A673 (cell line): ENCODE results near the gene XRCC6. TPM values are rescaled to one million over a fixed set of nuclear protein-coding genes. Genes with fewer than 3 reads are reported as not detected.
"Not testable (repeated sequence)": the region's sequence is repeated elsewhere in the genome, so short reads cannot be mapped to it uniquely, and the experiment has no call there.

Experiments used
- BruUV-seq: library from RNA; stranded (reverse); fragments of 400-500 nt; replicated peaks from 2 replicates; lab custom pipeline; 2021; lab: Mats Ljungman, UMichigan
- CTCF ChIA-PET: fragments of 300-600 bp; sonication (Branson Sonifier 250); formaldehyde crosslinking; loops from one replicate; lab custom pipeline; 2022; ENCODE audit warnings: antibody characterized with exemption; lab: Charles Lee
- POLR2A ChIA-PET: fragments of 300-600 bp; sonication (Branson Sonifier 250); formaldehyde crosslinking; loops from one replicate; lab custom pipeline; 2022; ENCODE audit warnings: antibody characterized with exemption; ENCODE audit not compliant: low non-redundant PET; lab: Charles Lee
- DNase-seq: peaks from one replicate; pipeline ENCODE4 v3.0.0-alpha.2; 2015; ENCODE audit warnings: low spot score
- H3K27ac ChIP-seq: fragments of 200-600 bp; sonication (generic); 2 replicates; pipeline ENCODE4 v1.5.1; 2016; ENCODE audit warnings: mixed run types, low read depth, mild to moderate bottlenecking, mixed read lengths, antibody characterized with exemption, low read length; ENCODE audit not compliant: poor library complexity, severe bottlenecking
- H3K27me3 ChIP-seq: fragments of 200-600 bp; sonication (generic); replicated peaks from 2 replicates; pipeline ENCODE4 v1.6.1; 2017; ENCODE audit warnings: mixed run types, low read depth, mild to moderate bottlenecking, mixed read lengths, antibody characterized with exemption, low read length; ENCODE audit not compliant: insufficient read depth, poor library complexity
- H3K36me3 ChIP-seq: fragments of 200-600 bp; sonication (generic); 2 replicates; pipeline ENCODE4 v1.6.1; 2016; ENCODE audit warnings: mixed run types, mild to moderate bottlenecking, mixed read lengths, antibody characterized with exemption, low read length; ENCODE audit not compliant: insufficient read depth, poor library complexity, severe bottlenecking
- H3K4me1 ChIP-seq: fragments of 200-600 bp; sonication (generic); 2 replicates; pipeline ENCODE4 v1.6.1; 2017; ENCODE audit warnings: mixed run types, mild to moderate bottlenecking, mixed read lengths, antibody characterized with exemption, low read length; ENCODE audit not compliant: insufficient read depth, poor library complexity, severe bottlenecking
- H3K4me3 ChIP-seq: fragments of 200-600 bp; sonication (generic); 2 replicates; pipeline ENCODE4 v1.5.1; 2016; ENCODE audit warnings: low read depth, mixed run types, mild to moderate bottlenecking, mixed read lengths, low read length; ENCODE audit not compliant: poor library complexity, severe bottlenecking
- H3K9me3 ChIP-seq: fragments of 200-600 bp; sonication (generic); 2 replicates; pipeline ENCODE4 v1.6.1; 2016; ENCODE audit warnings: mixed run types, low read depth, mild to moderate bottlenecking, mixed read lengths, antibody characterized with exemption, low read length; ENCODE audit not compliant: poor library complexity, severe bottlenecking
- EZH2 ChIP-seq: fragments of 200-600 bp; sonication (generic); IDR thresholded peaks from 2 replicates; pipeline ENCODE4 v1.6.1; 2017; ENCODE audit warnings: borderline replicate concordance, low read depth, mild to moderate bottlenecking, mixed read lengths, antibody characterized with exemption, low read length; ENCODE audit not compliant: poor library complexity, severe bottlenecking
- intact Hi-C: fragments of 100-400 bp; cut with micrococcal nuclease; formaldehyde crosslinking; loops from one replicate; pipeline ENCODE4 v1.10.0; 2022; ENCODE audit not compliant: unreplicated experiment
- total RNA-seq: library from RNA; stranded (reverse); gene quantifications from 2 replicates; pipeline ENCODE4 v1.2.3, GENCODE V29; 2021
- TF ChIP-seq, protein P1 (sequence below): fragments of 300-800, 200-600 bp; sonication (generic); conservative IDR thresholded peaks from 2 replicates; pipeline ENCODE4 v1.5.1; 2017; ENCODE audit warnings: low read depth, mild to moderate bottlenecking, antibody characterized with exemption, low read length, moderate library complexity, mixed read lengths

Gene XRCC6
- total RNA-seq, 1 experiment from 2014 or later = 558 TPM

DNA sequence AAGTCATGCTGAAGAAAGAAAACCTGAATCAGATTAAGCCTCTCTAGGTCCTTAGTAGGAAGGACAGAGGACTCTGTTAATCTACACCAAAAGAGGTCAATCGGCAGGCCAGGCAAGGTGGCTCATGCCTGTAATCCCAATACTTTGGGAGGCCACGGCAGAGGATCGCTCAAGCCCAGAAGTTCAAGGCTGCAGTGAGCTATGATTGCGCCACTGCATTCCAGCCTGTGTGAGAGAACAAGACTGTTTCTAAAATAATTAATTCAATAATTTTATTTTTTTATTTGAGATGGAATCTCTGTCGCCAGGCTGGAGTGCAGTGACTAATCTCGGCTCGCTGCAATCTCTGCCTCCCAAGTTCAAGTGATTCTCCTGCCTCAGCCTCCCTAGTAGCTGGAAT is 4.5 kb downstream of the XRCC6 start:
- Histone ChIP-seq H3K9me3 (no peaks in the 10 kb centered on the region), H3K4me3 (no peak overlapping the region), H3K27me3 (no peaks in the 10 kb centered on the region), H3K4me1 (peaks cover 10% of the 10 kb centered on the region), H3K36me3 (peaks cover 71% of the 10 kb centered on the region), H3K27ac (no peak overlapping the region)
- ChIA-PET CTCF (no interaction called here), POLR2A (no interaction called here)
- DNase-seq = no peak
- no TSS peak for BruUV-seq
- intact Hi-C loops = no loop called here
- no peak for TF ChIP-seq EZH2
- TF ChIP-seq, protein P1, sequence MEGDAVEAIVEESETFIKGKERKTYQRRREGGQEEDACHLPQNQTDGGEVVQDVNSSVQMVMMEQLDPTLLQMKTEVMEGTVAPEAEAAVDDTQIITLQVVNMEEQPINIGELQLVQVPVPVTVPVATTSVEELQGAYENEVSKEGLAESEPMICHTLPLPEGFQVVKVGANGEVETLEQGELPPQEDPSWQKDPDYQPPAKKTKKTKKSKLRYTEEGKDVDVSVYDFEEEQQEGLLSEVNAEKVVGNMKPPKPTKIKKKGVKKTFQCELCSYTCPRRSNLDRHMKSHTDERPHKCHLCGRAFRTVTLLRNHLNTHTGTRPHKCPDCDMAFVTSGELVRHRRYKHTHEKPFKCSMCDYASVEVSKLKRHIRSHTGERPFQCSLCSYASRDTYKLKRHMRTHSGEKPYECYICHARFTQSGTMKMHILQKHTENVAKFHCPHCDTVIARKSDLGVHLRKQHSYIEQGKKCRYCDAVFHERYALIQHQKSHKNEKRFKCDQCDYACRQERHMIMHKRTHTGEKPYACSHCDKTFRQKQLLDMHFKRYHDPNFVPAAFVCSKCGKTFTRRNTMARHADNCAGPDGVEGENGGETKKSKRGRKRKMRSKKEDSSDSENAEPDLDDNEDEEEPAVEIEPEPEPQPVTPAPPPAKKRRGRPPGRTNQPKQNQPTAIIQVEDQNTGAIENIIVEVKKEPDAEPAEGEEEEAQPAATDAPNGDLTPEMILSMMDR = no peak

DNA sequence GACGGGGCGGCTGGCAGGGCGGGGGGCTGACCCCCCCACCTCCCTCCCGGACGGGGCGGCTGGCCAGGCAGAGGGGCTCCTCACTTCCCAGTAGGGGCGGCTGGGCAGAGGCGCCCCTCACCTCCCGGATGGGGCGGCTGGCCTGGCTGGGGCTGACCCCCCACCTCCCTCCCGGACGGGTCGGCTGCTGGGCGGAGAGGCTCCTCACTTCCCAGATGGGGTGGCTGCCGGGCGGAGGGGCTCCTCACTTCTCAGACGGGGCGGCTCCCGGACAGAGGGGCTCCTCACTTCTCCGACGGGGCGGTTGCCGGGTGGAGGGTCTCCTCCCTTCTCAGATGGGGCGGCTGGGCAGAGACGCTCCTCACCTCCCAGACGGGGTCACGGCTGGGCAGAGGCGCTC is 10.0 kb downstream of the XRCC6 start:
- BruUV-seq, CTCF ChIA-PET, H3K9me3 ChIP-seq, intact Hi-C loops, H3K27me3 ChIP-seq, H3K4me3 ChIP-seq, POLR2A ChIA-PET, H3K4me1 ChIP-seq, DNase-seq, H3K27ac ChIP-seq: not testable (repeated sequence)
- H3K36me3 ChIP-seq = peaks cover 72% of the 10 kb centered on the region

DNA sequence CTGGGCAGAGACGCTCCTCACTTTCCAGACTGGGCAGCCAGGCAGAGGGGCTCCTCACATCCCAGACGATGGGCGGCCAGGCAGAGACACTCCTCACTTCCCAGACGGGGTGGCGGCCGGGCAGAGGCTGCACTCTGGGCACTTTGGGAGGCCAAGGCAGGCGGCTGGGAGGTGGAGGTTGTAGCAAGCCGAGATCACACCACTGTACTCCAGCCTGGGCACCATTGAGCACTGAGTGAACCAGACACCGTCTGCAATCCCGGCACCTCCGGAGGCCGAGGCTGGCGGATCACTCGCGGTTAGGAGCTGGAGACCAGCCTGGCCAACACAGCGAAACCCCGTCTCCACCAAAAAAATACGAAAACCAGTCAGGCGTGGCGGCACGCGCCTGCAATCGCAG is 10.5 kb downstream of the XRCC6 start:
- peaks cover 75% of the 10 kb centered on the region for H3K36me3 ChIP-seq
- H3K9me3 ChIP-seq, BruUV-seq, DNase-seq, CTCF ChIA-PET, POLR2A ChIA-PET, H3K27me3 ChIP-seq, H3K4me1 ChIP-seq, H3K27ac ChIP-seq, intact Hi-C loops, H3K4me3 ChIP-seq: not testable (repeated sequence)

DNA sequence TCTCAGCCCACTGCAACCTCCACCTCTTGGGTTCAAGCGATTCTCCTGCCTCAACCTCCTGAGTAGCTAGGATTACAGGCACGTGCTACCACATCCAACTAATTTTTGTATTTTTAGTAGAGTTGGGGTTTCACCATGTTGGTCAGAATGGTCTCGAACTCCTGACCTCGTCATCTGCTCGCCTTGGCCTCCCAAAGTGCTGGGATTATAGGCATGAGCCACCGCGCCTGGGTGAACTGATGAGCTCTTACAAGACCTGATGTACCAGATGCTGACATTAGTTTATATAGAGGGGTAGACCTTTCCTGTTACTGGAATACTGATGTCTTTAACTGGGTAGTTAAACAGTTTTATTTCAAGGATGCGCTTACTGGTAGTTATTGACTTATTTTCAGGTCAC is 13.5 kb downstream of the XRCC6 start:
- BruUV-seq, POLR2A ChIA-PET, CTCF ChIA-PET, H3K9me3 ChIP-seq, H3K27me3 ChIP-seq, H3K27ac ChIP-seq, intact Hi-C loops, H3K4me1 ChIP-seq, DNase-seq, H3K4me3 ChIP-seq: not testable (repeated sequence)
- peaks cover 78% of the 10 kb centered on the region for H3K36me3 ChIP-seq

DNA sequence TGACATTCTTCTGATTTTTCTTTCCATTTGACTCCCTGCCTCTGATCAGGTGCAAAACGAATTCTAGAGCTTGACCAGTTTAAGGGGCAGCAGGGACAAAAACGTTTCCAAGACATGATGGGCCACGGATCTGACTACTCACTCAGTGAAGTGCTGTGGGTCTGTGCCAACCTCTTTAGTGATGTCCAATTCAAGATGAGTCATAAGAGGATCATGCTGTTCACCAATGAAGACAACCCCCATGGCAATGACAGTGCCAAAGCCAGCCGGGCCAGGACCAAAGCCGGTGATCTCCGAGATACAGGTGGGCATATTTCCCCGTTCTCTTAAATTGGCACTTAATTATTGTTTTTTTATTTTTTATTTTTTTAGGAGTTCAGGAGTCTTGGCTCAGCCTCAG is 15.4 kb downstream of the XRCC6 start:
- no peaks in the 10 kb centered on the region for H3K27me3 ChIP-seq
- CTCF ChIA-PET = interaction anchor here (0.7 kb wide), 1 partner anchor 31 kb away, joined by 3 read pairs; no protein-coding TSS in a partner anchor
- no peak overlapping the region for H3K4me3 ChIP-seq
- no TSS peak for BruUV-seq
- TF ChIP-seq, protein P1 = no peak
- TF ChIP-seq EZH2 = no peak
- no peaks in the 10 kb centered on the region for H3K4me1 ChIP-seq
- POLR2A ChIA-PET = no interaction called here
- peak; percentile 37 for DNase-seq
- peaks cover 92% of the 10 kb centered on the region for H3K36me3 ChIP-seq
- no peaks in the 10 kb centered on the region for H3K9me3 ChIP-seq
- H3K27ac ChIP-seq = no peak overlapping the region
- intact Hi-C loops = no loop called here

DNA sequence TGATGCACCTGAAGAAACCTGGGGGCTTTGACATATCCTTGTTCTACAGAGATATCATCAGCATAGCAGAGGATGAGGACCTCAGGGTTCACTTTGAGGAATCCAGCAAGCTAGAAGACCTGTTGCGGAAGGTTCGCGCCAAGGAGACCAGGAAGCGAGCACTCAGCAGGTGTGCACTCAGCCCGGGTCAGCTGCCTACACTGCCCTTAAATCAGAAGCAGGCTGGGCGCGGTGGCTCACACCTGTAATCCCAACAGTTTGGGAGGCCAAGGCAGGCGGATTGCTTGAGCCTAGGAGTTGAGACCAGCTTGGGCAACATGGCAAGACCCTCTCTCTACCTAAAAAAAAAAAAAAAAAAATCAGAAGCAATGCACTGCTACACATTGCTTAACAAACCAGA is 16.5 kb downstream of the XRCC6 start:
- POLR2A ChIA-PET, H3K27ac ChIP-seq, H3K9me3 ChIP-seq, DNase-seq, CTCF ChIA-PET, intact Hi-C loops, H3K4me3 ChIP-seq, H3K27me3 ChIP-seq, H3K4me1 ChIP-seq, BruUV-seq: not testable (repeated sequence)
- H3K36me3 ChIP-seq = peaks cover 95% of the 10 kb centered on the region
